Hypothalamus (tissue), 51 donors: ENCODE measurements around the gene OR8B4.
"Not testable (repeated sequence)": the region's sequence is repeated elsewhere in the genome, so short reads cannot be mapped to it uniquely, and the experiment has no call there.

ENCODE experiments used
- DNase-seq, 51 donors: peaks; one replicate each; lab custom pipeline; 2025; lab: John Stamatoyannopoulos, UW

Gene OR8B4

GRCh38 chr11:124424384-124424921 lies at the start of gene OR8B4:
TSS of gene OR8B4 (minus strand) at chr11:124424871. CDS start at chr11:124424871, 0 bp downstream.
- no peak for DNase-seq

- DNase-seq, result no peak
These were observed 49.4 kb upstream of the OR8B4 start for GRCh38 chr11:124474079-124474478.

GRCh38 chr11:124473476-124473875 lies 48.8 kb upstream of the OR8B4 start:
- DNase-seq, result no peak

- DNase-seq, result no peak
These were observed 46.0 kb upstream of the OR8B4 start for GRCh38 chr11:124470561-124471227.

GRCh38 chr11:124467381-124467927 lies 42.8 kb upstream of the OR8B4 start:
- DNase-seq, result peak in 1 of 51 donors; percentile 45

GRCh38 chr11:124465368-124465767 lies 40.7 kb upstream of the OR8B4 start:
- no peak for DNase-seq

GRCh38 chr11:124463990-124464389 lies 39.3 kb upstream of the OR8B4 start:
- DNase-seq, result no peak

- no peak for DNase-seq
These were observed 38.7 kb upstream of the OR8B4 start for GRCh38 chr11:124463324-124463723.

GRCh38 chr11:124460459-124460858 lies 35.8 kb upstream of the OR8B4 start:
- no peak for DNase-seq

GRCh38 chr11:124459379-124459778 lies 34.7 kb upstream of the OR8B4 start:
- not testable (repeated sequence) for DNase-seq

GRCh38 chr11:124454552-124454951 lies 29.9 kb upstream of the OR8B4 start:
- no peak for DNase-seq

- DNase-seq, result no peak
These were observed 22.2 kb upstream of the OR8B4 start for GRCh38 chr11:124446916-124447315.

- no peak for DNase-seq
These were observed 21.0 kb upstream of the OR8B4 start, which contains the start of gene OR8B8 for GRCh38 chr11:124445646-124446150. TSS of gene OR8B8 (minus strand) at chr11:124445696. CDS start at chr11:124441085, 4,611 bp downstream.

GRCh38 chr11:124442847-124443246 lies 18.2 kb upstream of the OR8B4 start:
- DNase-seq, result no peak

GRCh38 chr11:124442442-124442841 lies 17.8 kb upstream of the OR8B4 start:
- DNase-seq, result no peak

GRCh38 chr11:124441519-124441918 lies 16.8 kb upstream of the OR8B4 start:
- no peak for DNase-seq

GRCh38 chr11:124441081-124441480 lies 16.4 kb upstream of the OR8B4 start:
- no peak for DNase-seq

- DNase-seq, result no peak
These were observed 15.9 kb upstream of the OR8B4 start for GRCh38 chr11:124440608-124441007.

- DNase-seq, result no peak
These were observed 10.0 kb upstream of the OR8B4 start for GRCh38 chr11:124434699-124435098.

- no peak for DNase-seq
These were observed 4.9 kb upstream of the OR8B4 start for GRCh38 chr11:124429599-124429998.

GRCh38 chr11:124421043-124421442 lies 3.6 kb downstream of the OR8B4 start:
- no peak for DNase-seq

GRCh38 chr11:124415356-124415923 lies 9.2 kb downstream of the OR8B4 start:
- no peak for DNase-seq
